Measurements from ENCODE around the gene EMC9.

EMC9 gene

DNA sequence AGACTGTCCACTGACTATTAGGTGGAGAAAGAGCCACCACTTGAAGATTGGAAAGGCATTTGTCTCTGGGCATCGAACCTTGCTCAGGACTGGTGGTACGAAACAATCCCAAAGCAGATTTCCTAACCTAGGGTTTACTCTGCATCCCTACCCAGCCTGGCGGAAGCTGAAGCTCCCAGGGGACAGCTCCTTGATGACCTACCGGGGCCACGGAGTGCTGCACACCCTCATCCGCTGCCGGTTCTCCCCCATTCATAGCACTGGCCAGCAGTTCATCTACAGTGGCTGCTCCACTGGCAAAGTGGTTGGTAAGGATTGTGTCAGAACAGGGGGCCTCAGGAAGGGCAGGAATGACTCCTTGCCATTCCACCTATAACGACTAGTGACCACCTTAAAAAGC lies 20.2 kb downstream of the EMC9 start:
- no peaks in the 10 kb centered on the region for H3K9me3 ChIP-seq (ENCODE audit: control insufficient read depth, low read length)
- H3K79me2 ChIP-seq: peaks cover 8% of the 10 kb centered on the region
- no peak overlapping the region for H3K4me3 ChIP-seq (ENCODE audit: low read depth, low read length)
- no peaks in the 10 kb centered on the region for H3K27me3 ChIP-seq (ENCODE audit: control insufficient read depth, insufficient read depth, low read length)
- no peak overlapping the region for H2AFZ ChIP-seq
- H3K36me3 ChIP-seq (ENCODE audit: control insufficient read depth, insufficient read depth, low read length): no peaks in the 10 kb centered on the region
- H3K27ac ChIP-seq: no peak overlapping the region
- no peak overlapping the region for H3K9ac ChIP-seq
- peaks cover 5% of the 10 kb centered on the region for H3K4me1 ChIP-seq
- TF ChIP-seq, protein P1, sequence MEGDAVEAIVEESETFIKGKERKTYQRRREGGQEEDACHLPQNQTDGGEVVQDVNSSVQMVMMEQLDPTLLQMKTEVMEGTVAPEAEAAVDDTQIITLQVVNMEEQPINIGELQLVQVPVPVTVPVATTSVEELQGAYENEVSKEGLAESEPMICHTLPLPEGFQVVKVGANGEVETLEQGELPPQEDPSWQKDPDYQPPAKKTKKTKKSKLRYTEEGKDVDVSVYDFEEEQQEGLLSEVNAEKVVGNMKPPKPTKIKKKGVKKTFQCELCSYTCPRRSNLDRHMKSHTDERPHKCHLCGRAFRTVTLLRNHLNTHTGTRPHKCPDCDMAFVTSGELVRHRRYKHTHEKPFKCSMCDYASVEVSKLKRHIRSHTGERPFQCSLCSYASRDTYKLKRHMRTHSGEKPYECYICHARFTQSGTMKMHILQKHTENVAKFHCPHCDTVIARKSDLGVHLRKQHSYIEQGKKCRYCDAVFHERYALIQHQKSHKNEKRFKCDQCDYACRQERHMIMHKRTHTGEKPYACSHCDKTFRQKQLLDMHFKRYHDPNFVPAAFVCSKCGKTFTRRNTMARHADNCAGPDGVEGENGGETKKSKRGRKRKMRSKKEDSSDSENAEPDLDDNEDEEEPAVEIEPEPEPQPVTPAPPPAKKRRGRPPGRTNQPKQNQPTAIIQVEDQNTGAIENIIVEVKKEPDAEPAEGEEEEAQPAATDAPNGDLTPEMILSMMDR (IDR thresholded peaks at IDR 0.05): no peak
- H3K4me2 ChIP-seq (ENCODE audit: low read length): no peak overlapping the region

DNA sequence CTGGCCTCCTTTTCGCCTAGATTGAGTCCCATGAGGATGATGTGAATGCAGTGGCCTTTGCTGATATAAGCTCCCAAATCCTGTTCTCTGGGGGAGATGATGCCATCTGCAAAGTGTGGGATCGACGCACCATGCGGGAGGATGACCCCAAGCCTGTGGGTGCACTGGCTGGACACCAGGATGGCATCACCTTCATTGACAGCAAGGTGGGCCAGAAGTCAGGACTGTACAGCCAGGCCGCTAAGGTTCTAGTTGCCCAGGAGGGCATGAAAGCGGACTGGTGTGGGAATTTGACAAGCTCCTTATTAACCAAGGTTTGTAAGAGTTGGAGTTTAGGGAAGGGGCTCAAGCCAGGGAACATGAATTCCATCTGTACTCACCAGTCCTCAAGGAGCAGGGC lies 21.7 kb downstream of the EMC9 start:
- TF ChIP-seq, protein P1 (IDR thresholded peaks at IDR 0.05): no peak
- no peak overlapping the region for H3K4me2 ChIP-seq (ENCODE audit: low read length)
- no peak overlapping the region for H3K27ac ChIP-seq
- no peak overlapping the region for H2AFZ ChIP-seq
- H3K79me2 ChIP-seq: peaks cover 14% of the 10 kb centered on the region
- H3K27me3 ChIP-seq (ENCODE audit: control insufficient read depth, insufficient read depth, low read length): no peaks in the 10 kb centered on the region
- H3K4me1 ChIP-seq: peaks cover 10% of the 10 kb centered on the region
- no peak overlapping the region for H3K4me3 ChIP-seq (ENCODE audit: low read depth, low read length)
- H3K36me3 ChIP-seq (ENCODE audit: control insufficient read depth, insufficient read depth, low read length): no peaks in the 10 kb centered on the region
- no peaks in the 10 kb centered on the region for H3K9me3 ChIP-seq (ENCODE audit: control insufficient read depth, low read length)
- H3K9ac ChIP-seq: no peak overlapping the region

DNA sequence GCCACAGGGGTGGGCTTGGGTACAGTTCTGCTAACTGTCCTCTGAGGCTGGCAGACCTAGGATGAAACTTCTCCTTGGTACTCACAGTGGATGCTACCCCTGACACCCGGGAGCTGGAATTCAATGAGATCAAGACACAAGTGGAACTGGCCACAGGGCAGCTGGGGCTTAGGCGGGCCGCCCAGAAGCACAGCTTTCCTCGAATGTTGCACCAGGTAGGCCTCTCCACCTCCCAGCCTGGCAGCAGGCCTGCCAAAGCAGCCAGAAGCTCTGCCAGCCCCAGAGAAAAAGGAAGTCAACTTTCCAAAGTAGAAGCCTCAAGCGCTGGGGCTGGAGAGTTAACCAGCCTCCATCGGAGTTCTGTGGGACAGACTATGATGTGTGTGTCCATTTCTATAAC lies 24.2 kb downstream of the EMC9 start:
- H3K79me2 ChIP-seq: peaks cover 14% of the 10 kb centered on the region
- TF ChIP-seq, protein P1 (IDR thresholded peaks at IDR 0.05): no peak
- H3K36me3 ChIP-seq (ENCODE audit: control insufficient read depth, insufficient read depth, low read length): no peaks in the 10 kb centered on the region
- no peak overlapping the region for H2AFZ ChIP-seq
- H3K9me3 ChIP-seq (ENCODE audit: control insufficient read depth, low read length): no peaks in the 10 kb centered on the region
- H3K9ac ChIP-seq: no peak overlapping the region
- H3K27me3 ChIP-seq (ENCODE audit: control insufficient read depth, insufficient read depth, low read length): no peaks in the 10 kb centered on the region
- H3K4me1 ChIP-seq: peaks cover 13% of the 10 kb centered on the region
- no peak overlapping the region for H3K4me2 ChIP-seq (ENCODE audit: low read length)
- H3K4me3 ChIP-seq (ENCODE audit: low read depth, low read length): no peak overlapping the region
- H3K27ac ChIP-seq: no peak overlapping the region

DNA sequence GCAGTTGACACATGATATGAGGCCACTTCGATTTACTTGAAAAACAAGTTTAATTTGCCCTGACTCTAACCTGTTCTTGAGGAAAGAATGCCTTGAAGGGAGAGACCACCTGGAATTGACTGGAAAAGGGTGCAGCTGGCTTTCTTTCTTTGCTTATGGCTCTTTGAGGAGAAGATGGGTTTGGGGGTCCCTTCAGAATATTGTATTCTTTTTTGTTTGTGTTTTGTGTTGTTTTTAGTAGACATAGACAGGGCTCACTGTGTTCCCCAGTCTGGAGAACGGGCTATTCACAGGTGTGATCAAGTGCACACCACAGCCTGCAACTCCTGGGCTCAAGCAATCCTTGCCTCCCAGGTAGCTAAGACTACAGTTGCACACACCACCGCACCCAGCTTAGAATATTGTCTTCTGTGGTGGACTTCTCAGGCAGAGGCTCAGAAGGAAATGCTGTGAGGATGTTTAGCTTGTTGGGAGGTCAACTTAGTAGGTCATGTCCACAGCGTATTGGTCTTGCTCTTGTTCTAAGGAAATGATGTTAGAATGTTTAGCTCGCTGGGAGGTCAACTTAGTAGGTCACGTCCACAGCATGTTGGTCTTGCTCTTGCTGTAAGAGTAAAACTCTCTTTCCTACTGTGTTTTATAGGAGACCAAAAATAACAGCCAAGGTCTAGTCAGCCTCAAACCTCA lies 25.1 kb downstream of the EMC9 start:
- peaks cover 15% of the 10 kb centered on the region for H3K79me2 ChIP-seq
- TF ChIP-seq, protein P1 (IDR thresholded peaks at IDR 0.05): no peak
- H3K36me3 ChIP-seq (ENCODE audit: control insufficient read depth, insufficient read depth, low read length): no peaks in the 10 kb centered on the region
- peak overlapping the region; percentile 99 for H3K4me3 ChIP-seq (ENCODE audit: low read depth, low read length)
- no peaks in the 10 kb centered on the region for H3K27me3 ChIP-seq (ENCODE audit: control insufficient read depth, insufficient read depth, low read length)
- H3K27ac ChIP-seq: peak overlapping the region; percentile 20
- H2AFZ ChIP-seq: no peak overlapping the region
- peaks cover 13% of the 10 kb centered on the region for H3K4me1 ChIP-seq
- no peaks in the 10 kb centered on the region for H3K9me3 ChIP-seq (ENCODE audit: control insufficient read depth, low read length)
- peak overlapping the region; percentile 84 for H3K4me2 ChIP-seq (ENCODE audit: low read length)
- H3K9ac ChIP-seq: no peak overlapping the region
